Right atrium auricular region (tissue), 2 donors: Measurements from ENCODE around the gene GLYR1. TPM values are rescaled to one million over a fixed set of nuclear protein-coding genes. Genes with fewer than 3 reads are reported as not detected.

Experiments
- DNase-seq: peaks from one replicate; pipeline ENCODE4 v3.0.0-alpha.2; 2019; ENCODE audit warnings: low spot score
- H3K27ac ChIP-seq, 2 donors: fragments of 200-600 bp; sonication (generic); 1 replicate in 1 of 2; 2 replicates in 1 of 2; pipeline ENCODE4 v1.5.1; 2016 to 2019
- H3K27me3 ChIP-seq, 2 donors: fragments of 200-600 bp; sonication (generic); one replicate each; pipeline versions ENCODE4 v1.5.1 to v1.6.0; 2017 to 2019
- H3K36me3 ChIP-seq: fragments of 200-600 bp; sonication (generic); one replicate; pipeline ENCODE4 v1.5.1; 2016
- H3K4me1 ChIP-seq, 2 donors: fragments of 200-600 bp; sonication (generic); one replicate each; pipeline versions ENCODE4 v1.5.1 to v1.6.0; 2017 to 2019
- H3K4me3 ChIP-seq, 2 donors: fragments of 200-600 bp; sonication (generic); 1 replicate in 1 of 2; 2 replicates in 1 of 2; pipeline ENCODE4 v1.5.1; 2017 to 2019; ENCODE audit warnings: mild to moderate bottlenecking in 1 of 2, moderate library complexity in 1 of 2
- H3K9me3 ChIP-seq, 2 donors: fragments of 200-600 bp; sonication (generic); one replicate each; pipeline ENCODE4 v1.5.1; 2019
- total RNA-seq, 2 donors: library from RNA; depleted of rRNA; stranded (reverse); fragments of >200 nt; gene quantifications; one replicate each; pipeline ENCODE4 v1.1.0, GENCODE V29; 2016
- TF ChIP-seq, protein P1 (sequence below), 2 donors: fragments of 200-600 bp; sonication (generic); IDR thresholded peaks; one replicate each; pipeline ENCODE4 v1.5.1; 2019; ENCODE audit warnings: antibody characterized with exemption in 2 of 2

Gene GLYR1
- total RNA-seq, 2 donors from 2014 or later: 37.4 to 39.4 TPM

DNA sequence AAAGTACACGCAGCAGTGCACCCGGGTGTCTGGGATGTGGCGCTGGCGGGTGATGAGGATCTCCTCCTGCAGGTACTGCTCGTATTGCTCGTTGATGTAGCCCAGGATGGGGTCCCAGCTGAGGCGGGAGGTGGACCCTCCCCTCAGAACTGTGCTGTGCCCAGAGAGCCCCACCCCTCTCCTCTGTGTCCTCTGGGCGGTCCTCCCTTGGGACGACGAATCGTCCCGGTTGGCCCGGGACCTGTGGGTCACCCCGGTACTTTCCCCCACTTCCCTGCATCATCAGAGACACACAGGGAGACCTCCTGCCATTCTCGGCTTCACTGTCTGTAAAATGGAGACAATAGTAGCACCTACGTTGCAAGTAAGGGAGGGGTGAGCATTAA is 63.1 kb downstream of the GLYR1 start:
- TF ChIP-seq, protein P1, sequence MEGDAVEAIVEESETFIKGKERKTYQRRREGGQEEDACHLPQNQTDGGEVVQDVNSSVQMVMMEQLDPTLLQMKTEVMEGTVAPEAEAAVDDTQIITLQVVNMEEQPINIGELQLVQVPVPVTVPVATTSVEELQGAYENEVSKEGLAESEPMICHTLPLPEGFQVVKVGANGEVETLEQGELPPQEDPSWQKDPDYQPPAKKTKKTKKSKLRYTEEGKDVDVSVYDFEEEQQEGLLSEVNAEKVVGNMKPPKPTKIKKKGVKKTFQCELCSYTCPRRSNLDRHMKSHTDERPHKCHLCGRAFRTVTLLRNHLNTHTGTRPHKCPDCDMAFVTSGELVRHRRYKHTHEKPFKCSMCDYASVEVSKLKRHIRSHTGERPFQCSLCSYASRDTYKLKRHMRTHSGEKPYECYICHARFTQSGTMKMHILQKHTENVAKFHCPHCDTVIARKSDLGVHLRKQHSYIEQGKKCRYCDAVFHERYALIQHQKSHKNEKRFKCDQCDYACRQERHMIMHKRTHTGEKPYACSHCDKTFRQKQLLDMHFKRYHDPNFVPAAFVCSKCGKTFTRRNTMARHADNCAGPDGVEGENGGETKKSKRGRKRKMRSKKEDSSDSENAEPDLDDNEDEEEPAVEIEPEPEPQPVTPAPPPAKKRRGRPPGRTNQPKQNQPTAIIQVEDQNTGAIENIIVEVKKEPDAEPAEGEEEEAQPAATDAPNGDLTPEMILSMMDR (IDR thresholded peaks at IDR 0.05): no peak
- no peaks in the 10 kb centered on the region for H3K36me3 ChIP-seq
- no peak overlapping the region for H3K27ac ChIP-seq
- no peaks in the 10 kb centered on the region for H3K9me3 ChIP-seq
- no peak overlapping the region for H3K4me3 ChIP-seq
- no peaks in the 10 kb centered on the region for H3K4me1 ChIP-seq
- no peak for DNase-seq
- no peaks in the 10 kb centered on the region for H3K27me3 ChIP-seq

DNA sequence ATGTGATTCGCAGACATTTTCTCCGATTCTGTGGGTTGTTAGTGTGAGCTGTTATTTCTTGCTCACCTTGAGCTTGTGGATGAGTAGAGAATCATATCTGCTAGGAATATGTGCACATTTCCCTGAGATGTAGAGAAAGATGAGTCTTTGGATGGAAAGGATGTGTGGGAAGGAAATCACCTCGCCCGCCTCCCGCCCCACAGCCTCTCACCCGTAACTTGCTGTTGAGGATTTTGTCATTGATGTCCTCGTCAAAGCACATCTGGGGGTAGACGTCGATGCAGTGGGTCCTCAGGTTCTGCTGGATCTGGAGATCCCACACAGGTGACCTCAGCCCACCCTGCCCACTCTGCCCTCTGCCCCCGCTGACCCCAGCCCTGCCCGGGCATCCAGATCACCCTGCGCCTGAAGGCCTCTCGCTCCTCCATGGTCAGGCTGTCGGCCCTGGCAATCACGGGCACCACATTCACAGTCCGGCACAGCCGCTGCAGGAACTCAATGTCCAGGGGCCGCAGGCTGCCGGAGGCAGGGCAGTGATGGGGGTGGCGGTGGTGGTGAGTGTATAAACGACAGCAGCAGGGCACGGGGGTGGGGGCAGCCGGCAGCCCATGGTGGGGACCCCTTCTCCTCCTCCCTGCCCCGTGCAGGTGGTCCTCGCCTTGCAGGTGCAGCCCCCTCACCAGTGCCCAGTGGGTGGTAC is 63.7 kb downstream of the GLYR1 start:
- DNase-seq: no peak
- Histone ChIP-seq H3K27me3 (no peaks in the 10 kb centered on the region), H3K4me3 (no peak overlapping the region), H3K4me1 (no peaks in the 10 kb centered on the region), H3K36me3 (no peaks in the 10 kb centered on the region), H3K27ac (no peak overlapping the region), H3K9me3 (no peaks in the 10 kb centered on the region)
- TF ChIP-seq, protein P1 (IDR thresholded peaks at IDR 0.05): no peak

DNA sequence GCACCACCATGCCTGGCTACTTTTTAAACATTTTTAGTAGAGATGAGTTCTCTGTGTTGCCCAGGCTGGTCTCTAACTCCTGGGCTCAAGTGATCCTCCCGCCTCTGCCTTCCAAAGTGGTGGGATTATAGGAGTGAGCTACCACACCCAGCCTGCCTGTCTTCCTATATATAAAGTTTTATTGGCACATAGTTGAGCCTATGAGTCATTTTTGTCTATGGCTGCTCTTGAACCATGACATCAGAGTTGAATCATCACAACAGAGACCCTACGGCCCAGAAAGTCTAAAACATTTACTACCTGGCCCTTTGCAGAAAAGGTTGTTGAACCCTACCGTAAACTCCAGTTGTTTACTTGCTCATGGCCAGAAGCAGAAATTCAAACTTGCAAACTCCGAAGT is 66.9 kb downstream of the GLYR1 start:
- Histone ChIP-seq H3K36me3 (no peaks in the 10 kb centered on the region), H3K4me1 (no peaks in the 10 kb centered on the region), H3K27me3 (no peaks in the 10 kb centered on the region), H3K4me3 (no peak overlapping the region), H3K9me3 (no peaks in the 10 kb centered on the region), H3K27ac (no peak overlapping the region)
- DNase-seq: no peak
- TF ChIP-seq, protein P1 (IDR thresholded peaks at IDR 0.05): no peak

DNA sequence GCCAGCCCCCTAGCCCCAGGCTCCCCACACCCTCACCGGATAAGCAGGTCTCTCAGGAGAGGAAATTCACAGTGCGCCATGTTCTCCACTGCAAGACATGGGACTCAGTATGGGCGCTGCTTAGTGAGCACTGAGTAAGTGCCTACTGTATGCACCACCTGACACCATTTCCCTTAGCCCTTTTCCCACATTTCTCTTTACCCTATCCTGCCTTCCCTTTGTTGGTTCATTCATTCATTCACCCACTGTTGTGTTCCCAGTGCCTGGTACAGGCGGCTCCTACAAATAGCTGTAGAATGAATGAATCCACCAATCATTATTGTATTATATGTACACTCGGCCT is 69.1 kb downstream of the GLYR1 start:
- no peaks in the 10 kb centered on the region for H3K4me1 ChIP-seq
- DNase-seq: no peak
- no peak overlapping the region for H3K4me3 ChIP-seq
- TF ChIP-seq, protein P1 (IDR thresholded peaks at IDR 0.05): no peak
- H3K36me3 ChIP-seq: no peaks in the 10 kb centered on the region
- H3K27me3 ChIP-seq: no peaks in the 10 kb centered on the region
- no peaks in the 10 kb centered on the region for H3K9me3 ChIP-seq
- no peak overlapping the region for H3K27ac ChIP-seq

DNA sequence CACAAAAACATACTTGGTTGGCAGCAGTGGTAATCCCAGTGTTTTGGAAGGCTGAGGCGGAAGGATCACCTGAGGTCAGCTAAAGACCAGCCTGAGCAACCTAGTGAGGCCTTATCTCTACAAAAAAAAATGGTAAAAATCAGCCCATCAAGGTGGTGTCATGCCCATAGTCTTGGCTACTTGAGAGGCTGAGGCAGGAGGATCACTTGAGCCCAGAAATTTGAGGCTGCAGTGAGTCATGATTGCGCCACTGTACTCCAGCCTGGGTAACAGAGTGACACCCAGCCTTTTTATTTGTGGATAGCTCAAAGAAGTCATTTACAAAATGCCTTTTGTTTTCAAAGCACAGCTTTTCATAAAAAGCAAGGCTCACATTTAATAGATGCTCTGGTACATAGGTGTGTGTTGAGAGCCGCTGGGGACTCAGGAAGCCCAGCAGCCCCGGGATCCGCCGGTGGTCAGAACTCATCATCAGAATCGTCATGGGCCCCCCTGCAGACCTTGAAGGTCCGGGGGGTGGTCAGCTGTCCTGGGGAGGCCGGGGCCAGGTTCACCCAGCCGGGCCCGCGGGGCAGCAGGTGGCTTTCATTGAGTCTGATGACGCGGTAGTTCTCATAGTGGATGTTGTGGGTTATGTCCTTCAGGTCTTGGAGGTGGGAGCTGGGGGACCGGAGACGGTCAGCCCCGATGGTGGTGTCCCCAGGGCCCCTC is 69.6 kb downstream of the GLYR1 start:
- TF ChIP-seq, protein P1 (IDR thresholded peaks at IDR 0.05): no peak
- no peaks in the 10 kb centered on the region for H3K27me3 ChIP-seq
- no peak overlapping the region for H3K27ac ChIP-seq
- no peaks in the 10 kb centered on the region for H3K36me3 ChIP-seq
- no peak for DNase-seq
- H3K4me3 ChIP-seq: no peak overlapping the region
- H3K9me3 ChIP-seq: no peaks in the 10 kb centered on the region
- no peaks in the 10 kb centered on the region for H3K4me1 ChIP-seq
